ENCODE results near the gene TPSG1. TPM values are rescaled to one million over a fixed set of nuclear protein-coding genes. Genes with fewer than 3 reads are reported as not detected.

The TPSG1 gene
- total RNA-seq, 1 donor from 2014 or later = not detected

DNA sequence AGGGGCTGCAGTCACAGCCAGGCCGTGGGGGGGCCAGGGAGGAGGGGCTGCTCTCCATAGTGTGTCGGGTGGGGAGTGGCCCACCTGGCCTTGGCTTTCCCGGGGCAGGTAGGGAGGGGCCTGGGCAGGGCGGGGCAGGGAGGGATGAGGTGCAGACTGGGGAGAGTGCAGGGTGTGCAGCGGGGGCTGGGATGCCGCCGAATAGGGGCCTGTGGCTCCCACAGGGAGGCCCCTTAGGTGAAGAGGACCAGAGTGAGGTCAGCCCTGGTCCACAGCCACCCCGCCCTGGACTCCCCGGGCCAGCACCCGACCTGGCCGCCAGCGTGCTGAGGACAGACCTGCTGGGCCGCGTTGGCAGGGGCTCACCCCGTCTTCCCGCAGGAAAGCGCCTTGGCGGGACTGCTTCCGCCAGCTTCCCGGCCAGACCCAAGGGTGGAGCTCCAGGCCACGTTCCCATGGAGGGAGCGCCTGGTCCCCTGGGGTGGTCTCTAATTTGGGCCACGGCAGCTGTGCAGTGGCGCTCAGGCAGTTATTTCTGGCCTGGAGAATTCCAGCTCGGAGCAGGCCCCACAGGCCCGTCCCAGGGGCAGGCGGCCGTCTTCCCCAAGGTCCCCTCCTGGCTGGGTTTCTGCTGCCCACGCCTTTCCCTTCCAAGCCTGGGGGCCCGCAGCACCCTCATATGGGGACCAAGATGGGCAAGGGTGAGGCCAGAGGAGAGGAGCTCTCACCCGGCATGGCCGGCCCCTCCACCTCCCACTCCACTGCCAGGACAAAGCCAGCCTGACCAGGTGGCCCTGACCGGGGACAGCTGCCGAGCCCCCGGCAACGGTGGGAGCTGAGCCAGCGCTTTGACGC is 44.3 kb downstream of the TPSG1 start:
- no peak for TF ChIP-seq CTCF (IDR thresholded peaks at IDR 0.05; ENCODE audit: insufficient read depth, low read length, poor library complexity, severe bottlenecking)
- no peak for DNase-seq (ENCODE audit: low read depth)
- Histone ChIP-seq H3K4me3 (ENCODE audit: low read depth, low read length) (no peak overlapping the region), H3K36me3 (ENCODE audit: control insufficient read depth, insufficient read depth, low read length) (no peaks in the 10 kb centered on the region), H3K27me3 (ENCODE audit: control insufficient read depth, insufficient read depth, low read length) (peaks cover 8% of the 10 kb centered on the region)

- DNase-seq (ENCODE audit: low read depth) = no peak
- H3K27me3 ChIP-seq (ENCODE audit: control insufficient read depth, insufficient read depth, low read length) = peaks cover 3% of the 10 kb centered on the region
- H3K4me3 ChIP-seq (ENCODE audit: low read depth, low read length) = no peak overlapping the region
- no peaks in the 10 kb centered on the region for H3K36me3 ChIP-seq (ENCODE audit: control insufficient read depth, insufficient read depth, low read length)
- no peak for TF ChIP-seq CTCF (IDR thresholded peaks at IDR 0.05; ENCODE audit: insufficient read depth, low read length, poor library complexity, severe bottlenecking)
These were observed 46.7 kb downstream of the TPSG1 start for GRCh38 chr16:1178295-1178910.

DNA sequence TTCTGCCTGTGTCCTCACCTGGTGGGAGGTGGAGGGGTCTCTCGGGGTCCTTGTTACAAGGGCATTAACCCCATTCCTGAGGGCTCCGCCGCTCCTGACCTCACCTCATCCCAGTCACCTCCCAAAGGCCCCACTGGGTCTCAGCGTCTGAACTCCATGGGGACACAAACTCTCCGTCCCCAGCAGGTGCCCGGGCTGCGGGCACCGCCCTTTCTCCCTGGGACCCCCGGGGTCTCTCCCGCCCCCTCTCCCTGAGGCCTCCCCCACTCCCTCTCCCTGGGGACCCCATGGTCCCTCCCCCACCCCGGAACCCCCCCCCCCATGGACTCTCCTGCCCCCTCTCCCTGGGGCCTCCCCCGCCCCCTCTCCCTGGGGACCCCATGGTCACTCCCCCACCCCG is 47.3 kb downstream of the TPSG1 start:
- no peak for DNase-seq (ENCODE audit: low read depth)
- TF ChIP-seq CTCF (IDR thresholded peaks at IDR 0.05; ENCODE audit: insufficient read depth, low read length, poor library complexity, severe bottlenecking) = no peak
- Histone ChIP-seq H3K36me3 (ENCODE audit: control insufficient read depth, insufficient read depth, low read length) (no peaks in the 10 kb centered on the region), H3K27me3 (ENCODE audit: control insufficient read depth, insufficient read depth, low read length) (peaks cover 6% of the 10 kb centered on the region), H3K4me3 (ENCODE audit: low read depth, low read length) (no peak overlapping the region)

- TF ChIP-seq CTCF (IDR thresholded peaks at IDR 0.05; ENCODE audit: insufficient read depth, low read length, poor library complexity, severe bottlenecking) = no peak
These were observed 48.0 kb downstream of the TPSG1 start for GRCh38 chr16:1177053-1177452.

DNA sequence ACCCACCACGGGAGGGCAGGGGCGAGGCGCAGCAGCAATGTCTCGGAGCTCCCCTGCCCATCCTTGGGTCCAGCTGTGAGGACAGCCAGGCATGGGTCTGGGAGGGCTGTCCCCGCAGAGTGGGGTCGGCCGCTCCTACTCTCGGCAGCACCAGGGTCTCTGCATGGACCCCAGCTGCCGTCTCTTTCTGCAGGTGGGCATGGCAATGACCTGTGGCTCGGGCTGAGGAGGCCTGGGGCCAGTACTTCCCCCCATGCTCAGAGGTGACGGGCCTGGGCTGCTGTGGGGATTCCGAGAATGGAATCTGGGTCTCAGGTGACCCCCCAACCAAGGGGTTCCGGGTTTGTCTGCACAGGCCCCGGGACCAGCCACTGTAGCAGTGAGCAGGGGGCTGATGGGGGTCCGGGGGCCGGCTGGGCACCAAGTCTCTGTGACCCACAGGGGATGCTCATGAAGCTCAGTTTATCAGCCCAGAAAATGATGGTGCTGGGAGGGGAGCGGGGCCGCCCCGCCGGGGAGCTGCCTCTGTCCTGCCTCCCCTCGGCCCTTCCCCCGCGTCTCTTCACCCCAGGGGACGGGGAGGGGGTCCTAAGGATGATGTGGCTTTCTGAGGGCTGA is 48.7 kb downstream of the TPSG1 start:
- Histone ChIP-seq H3K27me3 (ENCODE audit: control insufficient read depth, insufficient read depth, low read length) (peaks cover 16% of the 10 kb centered on the region), H3K36me3 (ENCODE audit: control insufficient read depth, insufficient read depth, low read length) (no peaks in the 10 kb centered on the region), H3K4me3 (ENCODE audit: low read depth, low read length) (no peak overlapping the region)
- no peak for DNase-seq (ENCODE audit: low read depth)
- no peak for TF ChIP-seq CTCF (IDR thresholded peaks at IDR 0.05; ENCODE audit: insufficient read depth, low read length, poor library complexity, severe bottlenecking)

More at GRCh38 chr16:1177053-1177452, 48.0 kb downstream of the TPSG1 start:
- peaks cover 10% of the 10 kb centered on the region for H3K27me3 ChIP-seq (ENCODE audit: control insufficient read depth, insufficient read depth, low read length)
- no peak overlapping the region for H3K4me3 ChIP-seq (ENCODE audit: low read depth, low read length)
- no peaks in the 10 kb centered on the region for H3K36me3 ChIP-seq (ENCODE audit: control insufficient read depth, insufficient read depth, low read length)
- DNase-seq (ENCODE audit: low read depth) = no peak

All from kidney epithelial cell (primary cell).